GM18861 (cell line): ENCODE measurements around the gene EFNB1.
A peak's percentile ranks its signal among the peaks of the same experiment; 100 is the strongest.

Source experiments
- ATAC-seq: cut with Tn5 transposase; IDR thresholded peaks from one replicate; pipeline ENCODE4 v1.9.1; 2021; ENCODE audit not compliant: unreplicated experiment

Gene EFNB1

GRCh38 chrX:68827256-68827655, 1.6 kb upstream of the EFNB1 start:
- ATAC-seq, result no peak

GRCh38 chrX:68827848-68828624, 785 bp upstream of the EFNB1 start:
- no peak for ATAC-seq

GRCh38 chrX:68829582-68830418, 979 bp downstream of the EFNB1 start:
- no peak for ATAC-seq

GRCh38 chrX:68830419-68831404, 1.9 kb downstream of the EFNB1 start:
- no peak for ATAC-seq

GRCh38 chrX:68831405-68832100, 2.7 kb downstream of the EFNB1 start:
- ATAC-seq, result no peak

GRCh38 chrX:68832101-68832416, 3.2 kb downstream of the EFNB1 start:
- peak; percentile 46 for ATAC-seq

GRCh38 chrX:68832516-68833447, 4.0 kb downstream of the EFNB1 start:
- no peak for ATAC-seq

- ATAC-seq, result no peak
Measured at GRCh38 chrX:68833448-68833805, 4.6 kb downstream of the EFNB1 start.

GRCh38 chrX:68833855-68834331, 5.1 kb downstream of the EFNB1 start:
- no peak for ATAC-seq

GRCh38 chrX:68834371-68835103, 5.7 kb downstream of the EFNB1 start:
- ATAC-seq, result no peak

GRCh38 chrX:68835104-68835442, 6.3 kb downstream of the EFNB1 start:
- ATAC-seq, result no peak

- no peak for ATAC-seq
Measured at GRCh38 chrX:68835468-68835867, 6.6 kb downstream of the EFNB1 start.

- no peak for ATAC-seq
Measured at GRCh38 chrX:68837119-68837518, 8.3 kb downstream of the EFNB1 start.

GRCh38 chrX:68838571-68838910, 9.7 kb downstream of the EFNB1 start:
- ATAC-seq, result no peak

GRCh38 chrX:68839771-68840170, 10.9 kb downstream of the EFNB1 start:
- no peak for ATAC-seq

- ATAC-seq, result no peak
Measured at GRCh38 chrX:68840256-68840655, 11.4 kb downstream of the EFNB1 start.

- no peak for ATAC-seq
Measured at GRCh38 chrX:68841251-68842049, 12.6 kb downstream of the EFNB1 start.

- no peak for ATAC-seq
Measured at GRCh38 chrX:68842351-68842750, 13.5 kb downstream of the EFNB1 start.
